Central memory CD4-positive, alpha-beta T cell (primary cell): ENCODE results near the gene KCNIP3.

Source experiments
- DNase-seq: peaks from one replicate; pipeline ENCODE4 v3.0.0; 2022

The KCNIP3 gene

DNA sequence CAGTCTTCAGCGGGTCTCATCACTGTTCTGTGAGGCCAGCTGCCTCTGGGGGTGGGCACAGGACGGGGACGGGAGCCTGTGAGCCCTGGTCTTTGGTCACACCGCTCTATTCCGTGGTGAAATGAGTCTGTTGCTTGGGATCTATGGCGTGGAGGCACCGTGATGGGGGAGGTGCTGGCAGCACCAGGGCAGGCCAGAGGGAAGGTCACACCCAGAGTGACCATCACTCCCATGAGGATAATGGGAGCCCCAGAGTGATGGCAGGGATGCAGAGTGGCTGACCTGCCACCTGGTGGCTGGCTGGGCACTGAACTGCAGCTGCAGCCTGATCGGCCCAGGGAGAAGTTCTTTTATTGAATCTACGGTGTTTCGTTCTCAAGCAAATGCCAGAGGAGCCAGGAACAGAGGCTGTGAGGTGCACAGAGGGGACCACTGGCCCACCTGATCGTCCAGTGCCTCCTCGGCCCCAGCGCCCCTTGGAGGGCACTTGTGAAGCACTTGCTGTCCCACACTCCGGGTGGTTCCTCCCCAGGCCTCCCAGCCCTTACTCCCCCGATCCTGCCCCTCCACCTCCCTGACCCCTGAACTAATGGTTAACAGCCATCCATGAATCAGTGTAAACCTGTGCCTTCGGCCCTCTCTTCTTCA is 17.9 kb downstream of the KCNIP3 start:
- no peak for DNase-seq

DNA sequence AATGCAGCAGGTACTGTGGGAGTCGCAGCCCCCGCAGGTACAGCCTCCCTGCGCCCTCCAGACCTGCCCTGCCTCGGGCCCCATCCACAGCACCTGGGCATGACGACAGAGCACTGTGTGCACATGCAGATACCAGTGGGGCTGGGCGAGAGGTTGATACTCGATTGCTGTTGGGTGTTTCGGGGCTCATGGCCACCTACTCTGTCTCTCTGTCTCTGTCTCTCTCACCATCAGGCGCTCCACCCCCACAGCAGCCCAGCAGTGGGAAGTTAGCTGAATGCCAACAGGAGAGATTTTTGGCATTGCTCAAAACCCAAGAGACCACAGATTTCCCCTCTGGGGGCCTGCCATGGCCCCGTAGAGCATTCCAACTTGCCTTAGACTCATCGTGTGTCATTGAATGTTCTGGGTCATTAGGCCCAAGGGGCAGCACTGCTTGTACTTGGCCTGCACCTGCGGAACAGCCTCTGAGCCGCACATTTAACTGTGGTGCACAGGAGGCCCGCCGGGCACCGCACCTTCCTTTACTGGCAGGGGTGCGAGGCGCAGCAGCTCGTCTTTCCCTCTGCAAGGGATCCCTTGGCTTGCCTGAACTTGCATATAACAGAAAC is 18.8 kb downstream of the KCNIP3 start:
- DNase-seq = no peak

DNA sequence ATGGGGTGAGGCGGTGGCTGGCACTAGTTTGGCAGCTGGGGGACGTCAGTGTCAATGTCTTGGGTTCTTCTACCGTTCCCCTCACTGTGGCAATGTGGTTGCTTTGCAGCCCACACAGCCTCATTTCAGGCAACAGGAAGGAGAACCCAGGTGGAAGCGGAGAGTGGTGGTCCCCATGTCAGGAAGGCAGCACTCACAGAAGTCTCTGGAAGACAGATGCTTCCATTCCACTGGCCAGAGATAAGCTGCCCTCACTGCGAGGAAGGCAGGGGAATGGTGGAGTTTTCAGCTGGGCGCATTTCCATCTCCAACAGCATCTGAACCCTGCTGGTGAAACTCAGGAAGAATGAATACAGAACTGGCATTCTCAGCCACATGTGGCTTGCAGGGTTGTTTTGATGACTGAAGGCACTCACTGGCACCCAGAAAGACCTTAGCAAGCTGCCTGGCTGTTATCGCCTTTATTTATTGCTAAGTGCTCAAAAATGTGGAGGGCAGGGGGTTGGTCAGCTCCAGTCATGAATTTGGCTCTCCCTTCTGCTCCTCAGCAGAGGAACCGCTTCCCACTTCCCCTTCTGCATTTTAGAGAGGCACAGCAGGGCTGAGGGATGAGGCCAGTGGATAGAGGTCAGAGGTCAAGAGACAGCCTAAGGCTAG is 19.4 kb downstream of the KCNIP3 start:
- DNase-seq = no peak

DNA sequence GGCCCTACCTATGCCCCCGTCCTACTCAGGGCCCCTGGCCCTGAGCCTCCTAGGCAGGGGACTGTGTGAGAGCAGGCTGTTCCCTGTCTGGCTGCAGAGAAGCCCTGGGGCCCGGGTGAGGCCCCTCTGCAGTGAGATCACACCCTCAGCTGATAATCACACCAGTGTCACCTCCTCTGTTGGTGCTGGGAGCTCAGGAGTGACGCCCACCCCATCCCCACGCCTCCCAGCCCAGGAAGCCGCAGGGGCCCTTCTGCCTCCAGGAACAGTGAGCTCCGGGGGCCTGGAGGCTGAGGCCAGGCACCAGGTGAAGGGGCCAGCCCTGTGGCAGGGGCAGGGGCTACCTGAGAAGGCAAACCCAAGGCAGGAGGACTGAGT is 20.0 kb downstream of the KCNIP3 start:
- DNase-seq = no peak

DNA sequence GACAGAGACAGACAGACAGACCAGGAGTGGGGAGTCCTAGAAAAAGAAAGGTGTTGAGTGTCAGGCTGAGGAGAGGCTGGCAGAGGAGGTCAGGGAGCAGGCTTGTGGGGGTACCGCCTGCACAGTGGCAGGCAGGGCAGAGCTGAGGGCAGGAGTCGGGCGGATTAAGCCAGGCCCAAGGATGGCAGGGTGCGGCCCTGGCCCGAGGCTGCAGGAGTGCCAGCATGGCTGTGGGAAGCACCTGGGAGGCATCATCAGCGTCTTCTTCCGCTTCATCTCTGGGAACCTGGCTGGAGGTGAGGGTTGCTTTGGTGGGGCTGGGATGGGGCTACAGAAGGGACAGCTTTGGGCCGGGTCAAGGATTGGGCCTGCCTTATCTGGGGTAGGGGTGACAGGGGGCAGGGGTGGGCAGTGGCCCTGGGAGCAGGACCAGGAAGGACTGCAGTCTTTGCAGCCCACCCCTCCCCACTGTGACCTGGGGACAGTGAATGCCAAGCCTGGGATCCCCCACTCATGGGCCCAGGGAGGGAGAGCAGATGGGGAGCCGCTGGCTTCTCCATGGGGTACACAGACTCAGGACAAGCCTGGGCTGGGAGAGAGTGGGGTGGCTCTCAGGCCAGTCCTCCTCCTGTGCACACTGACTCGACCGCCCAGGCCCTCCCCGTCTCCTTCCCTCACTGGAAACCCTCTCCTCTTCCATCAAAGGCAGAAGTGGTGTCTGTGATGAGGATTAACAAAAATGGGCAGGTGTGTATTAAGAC is 20.7 kb downstream of the KCNIP3 start:
- DNase-seq = no peak

DNA sequence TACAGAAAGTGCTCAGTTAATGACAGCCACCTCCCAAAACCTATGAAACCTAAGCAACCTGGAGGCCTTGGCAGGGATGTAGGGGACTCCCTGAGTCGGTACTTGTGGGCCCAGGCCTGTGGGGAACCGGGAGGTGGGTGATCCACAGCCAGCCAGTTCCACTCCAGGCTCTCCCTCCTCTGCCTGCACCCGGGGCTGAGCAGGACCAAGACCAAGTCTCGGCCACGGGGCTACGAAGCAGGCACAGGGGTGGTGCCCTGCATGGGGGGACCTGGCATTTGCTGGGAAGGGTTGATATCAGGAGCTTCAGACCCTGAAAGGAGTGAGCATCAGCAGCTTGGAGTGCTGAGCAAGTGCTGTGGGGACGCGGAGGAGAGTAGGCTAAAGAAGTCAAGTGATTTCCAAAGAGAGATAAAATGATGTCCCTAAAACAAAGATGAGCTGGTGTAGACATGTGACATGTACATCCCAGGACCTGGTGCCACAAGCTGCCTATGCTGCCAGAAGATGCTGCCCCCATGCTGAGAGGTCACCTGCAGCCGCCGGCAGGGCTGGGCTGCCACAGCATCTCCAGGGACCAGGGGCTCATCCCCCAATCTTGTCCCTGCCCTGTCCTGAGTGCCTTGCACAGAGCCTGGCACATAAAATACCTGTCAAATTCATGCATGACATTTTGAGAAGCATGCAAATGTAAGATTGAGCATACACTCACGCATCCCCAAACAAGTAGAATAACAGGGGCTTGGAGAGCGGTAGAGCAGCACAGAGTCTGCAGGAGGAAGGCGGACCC is 21.5 kb downstream of the KCNIP3 start:
- DNase-seq = no peak

DNA sequence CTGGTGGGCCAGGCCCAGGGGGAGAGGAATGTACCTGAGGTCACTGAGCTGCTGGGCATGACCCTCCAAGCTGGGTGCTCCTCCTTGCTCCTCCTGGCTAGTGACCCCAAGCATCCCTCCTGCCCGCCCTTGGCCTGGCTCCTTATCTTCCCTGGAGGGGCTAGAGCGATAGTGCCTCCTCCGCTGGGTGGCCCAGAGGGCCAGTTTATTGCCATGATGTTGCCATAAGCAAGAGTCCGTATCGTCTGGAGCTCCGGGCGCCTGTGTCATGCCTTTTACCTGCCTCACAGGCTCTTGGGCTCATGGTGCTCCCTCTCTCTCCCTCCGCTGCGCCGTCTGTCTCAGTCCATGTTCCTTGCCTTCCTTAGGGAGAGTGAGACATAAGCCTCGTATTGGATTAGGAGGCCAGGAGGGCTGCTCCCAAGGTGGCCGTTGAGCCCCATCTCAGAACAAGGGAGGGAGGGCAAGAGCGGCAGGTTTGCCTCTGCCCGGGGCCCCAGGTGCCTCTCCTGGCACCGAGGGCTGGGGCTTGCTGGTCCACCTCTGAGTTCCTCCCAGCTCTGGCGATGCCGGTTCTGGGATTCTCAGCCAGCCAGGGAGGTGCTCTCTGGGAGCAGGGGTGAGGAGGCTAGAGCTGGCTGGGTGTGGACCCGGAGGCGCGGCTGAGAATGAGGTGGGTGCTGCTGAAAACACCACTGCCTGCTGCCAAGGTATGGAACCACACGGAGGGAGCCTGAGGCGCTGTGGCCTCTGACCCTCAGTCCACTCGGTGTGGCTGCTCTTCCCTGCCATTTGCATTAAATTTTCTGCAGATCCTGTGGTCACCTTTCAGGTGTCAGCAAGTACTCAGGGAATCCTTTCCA is 22.6 kb downstream of the KCNIP3 start:
- DNase-seq = no peak

DNA sequence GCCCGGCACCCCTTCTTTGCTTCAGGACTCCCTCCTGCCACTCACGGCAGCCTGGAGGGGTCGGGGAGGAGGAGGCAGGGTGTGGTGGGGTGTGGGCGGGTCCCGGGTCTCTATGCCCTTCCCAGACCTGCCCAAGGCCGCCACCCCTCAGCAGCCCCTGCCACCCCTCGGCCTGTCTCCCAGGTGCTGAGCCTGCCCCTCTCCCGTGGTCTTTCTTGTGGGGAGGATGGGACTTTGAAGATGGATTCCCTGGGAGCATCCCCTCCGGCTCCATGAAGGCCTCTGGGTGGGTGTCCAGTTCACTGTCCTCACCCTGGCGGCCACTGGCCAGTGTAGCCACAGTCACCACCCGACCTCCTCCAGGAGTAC is 23.2 kb downstream of the KCNIP3 start:
- no peak for DNase-seq

DNA sequence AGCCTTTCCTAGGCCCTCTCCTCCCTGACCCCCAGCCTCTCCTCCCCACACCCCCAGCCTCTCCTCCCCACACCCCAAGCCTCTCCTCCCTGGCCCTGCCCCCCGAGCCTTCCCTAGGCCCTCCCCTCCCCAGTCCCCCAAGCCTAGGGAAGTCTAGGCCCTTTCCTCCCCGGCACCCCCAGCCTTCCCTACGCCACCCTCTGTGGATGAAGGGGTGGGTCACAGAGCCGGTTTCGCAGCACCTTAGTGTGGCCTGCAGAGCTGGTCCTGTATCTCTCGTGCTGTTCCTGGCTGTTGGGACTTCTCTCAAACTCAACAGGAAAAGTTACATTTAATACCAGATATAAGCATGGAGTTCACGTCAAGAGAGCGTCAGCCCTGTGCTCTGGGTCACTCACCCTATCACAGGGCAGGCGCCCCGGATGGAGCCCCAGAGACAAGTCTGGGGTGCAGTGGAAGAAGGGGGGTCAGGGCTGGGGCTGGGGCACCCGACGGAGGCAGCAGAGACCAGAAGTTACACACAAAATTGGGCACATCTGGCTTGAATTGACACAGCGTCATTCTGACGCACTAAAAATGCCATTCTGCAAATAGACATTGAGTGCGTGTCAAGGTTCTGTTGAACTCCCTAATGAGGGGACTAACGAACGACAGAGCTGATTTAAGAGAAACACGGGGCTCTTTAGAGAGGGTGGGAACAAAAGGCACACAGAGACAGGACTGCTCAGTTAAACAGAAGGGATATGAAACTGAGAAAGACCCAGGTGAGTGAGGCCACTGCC is 24.0 kb downstream of the KCNIP3 start:
- DNase-seq = no peak

DNA sequence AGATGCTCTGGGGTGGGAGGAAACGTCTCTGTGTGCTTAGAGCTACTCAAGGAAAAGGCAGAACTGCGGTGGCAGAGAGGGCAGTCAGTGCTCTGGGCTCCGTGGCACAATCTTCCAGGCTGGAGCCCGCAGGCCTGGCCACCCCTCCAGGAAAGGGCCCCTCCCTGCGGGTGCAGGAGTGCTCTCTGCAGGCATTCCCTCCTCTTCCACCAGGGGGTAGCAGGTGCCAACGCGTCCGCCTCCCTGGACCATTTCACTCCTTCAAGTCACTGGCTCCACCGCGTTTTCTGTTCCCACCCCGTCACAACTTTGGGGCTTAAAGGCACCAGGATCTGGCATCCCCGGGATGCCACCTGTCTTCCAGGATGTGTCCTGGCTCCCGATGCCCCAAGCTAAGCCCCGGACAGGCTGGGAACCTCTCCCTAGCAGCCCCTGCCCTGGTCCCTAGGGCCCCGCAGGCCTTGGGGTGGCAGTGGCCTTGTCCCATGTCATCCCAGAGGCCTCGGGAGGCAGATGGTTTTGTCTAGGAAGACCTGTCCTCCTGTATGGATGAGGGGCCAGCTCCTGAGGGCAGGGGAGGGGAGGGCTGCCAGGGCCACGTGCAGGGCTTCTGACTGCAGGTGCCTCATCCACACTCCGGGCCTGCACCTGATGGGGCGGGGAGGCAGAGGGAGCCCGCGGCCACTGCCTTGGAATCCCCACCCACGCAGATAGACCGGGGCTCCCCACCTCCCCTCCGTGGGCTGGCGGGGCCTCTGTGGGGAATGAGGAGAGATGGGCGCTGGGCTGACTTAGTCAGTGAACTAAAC is 26.4 kb downstream of the KCNIP3 start:
- DNase-seq = no peak

DNA sequence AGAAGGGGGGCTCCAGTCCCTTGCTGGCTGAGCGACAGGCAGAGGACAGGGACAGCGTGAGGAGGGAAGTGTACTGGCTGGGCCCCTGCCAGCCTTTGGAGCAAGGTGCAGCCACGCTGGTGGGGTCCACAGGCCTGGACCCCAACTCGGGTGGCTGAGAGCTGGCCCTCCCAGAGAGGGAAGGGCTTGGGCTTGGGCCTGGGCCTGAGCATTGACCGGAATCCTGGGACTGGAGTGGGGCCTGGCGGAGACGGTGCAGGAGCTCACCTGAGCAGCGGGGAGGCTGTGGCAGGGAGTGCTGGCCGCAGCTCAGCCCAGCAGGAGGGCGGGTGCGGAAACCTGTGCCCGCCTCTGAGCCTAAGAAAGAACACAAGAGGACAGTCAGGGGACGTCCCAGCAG is 27.9 kb downstream of the KCNIP3 start:
- no peak for DNase-seq

DNA sequence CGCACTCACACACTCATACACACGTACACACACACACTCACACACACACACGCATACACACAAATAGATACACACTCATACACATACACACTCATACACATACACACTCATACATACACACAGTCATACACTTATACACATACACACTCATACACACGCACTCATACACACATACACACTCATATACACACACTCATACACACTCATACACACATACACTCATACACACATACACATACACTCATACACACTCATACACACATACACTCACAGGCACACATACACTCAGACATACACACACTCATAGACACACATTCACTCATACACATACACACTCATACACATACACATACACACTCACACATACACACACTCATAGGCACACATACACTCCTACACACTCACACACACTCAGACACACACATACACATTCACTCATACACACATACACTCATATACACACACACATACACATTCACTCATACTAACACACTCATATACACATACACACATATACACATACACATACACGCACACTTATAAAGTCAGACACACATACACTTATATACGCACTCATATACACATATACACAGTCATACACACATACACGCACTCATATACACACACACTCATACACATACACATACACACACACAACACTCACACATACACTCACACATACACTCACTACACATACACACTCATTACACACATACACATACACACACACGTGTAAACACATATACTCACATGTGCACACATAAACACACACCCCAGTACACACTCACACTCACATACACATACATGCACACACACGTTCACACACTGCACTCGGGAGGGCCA is 28.7 kb downstream of the KCNIP3 start:
- DNase-seq = no peak

DNA sequence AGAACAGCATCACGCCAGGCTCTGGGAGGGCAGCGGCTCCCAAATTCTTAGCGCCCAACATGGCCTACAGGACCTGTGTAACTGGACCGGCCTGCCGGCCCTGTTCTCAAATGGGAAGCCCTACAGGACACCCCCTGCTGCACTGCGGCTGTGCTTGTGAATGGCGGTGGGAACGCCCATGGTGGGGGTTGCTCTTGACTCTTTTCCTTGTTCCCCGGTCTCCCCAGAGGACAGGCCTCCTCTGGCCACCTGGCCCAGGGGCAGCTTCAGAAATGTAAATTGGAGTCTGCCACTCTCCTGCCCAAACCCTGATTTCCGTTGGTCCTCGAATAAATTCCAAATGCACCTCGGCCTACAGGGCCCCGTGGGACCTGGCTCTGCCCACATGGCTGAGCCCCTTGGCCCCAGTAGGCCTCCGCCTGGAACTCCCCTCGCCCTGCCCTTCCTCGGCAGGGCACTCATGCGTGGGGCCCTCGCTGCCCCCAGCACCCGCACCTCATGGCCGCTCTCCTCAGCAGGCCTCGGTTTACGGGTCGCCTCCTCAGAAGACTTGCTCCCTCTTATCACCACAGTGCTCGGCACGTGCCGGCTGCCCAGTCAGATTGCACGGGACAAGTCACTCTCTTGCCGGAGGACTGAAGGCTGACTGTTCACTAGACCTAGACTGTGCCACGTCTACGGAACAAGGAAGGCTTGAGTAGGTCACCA is 29.4 kb downstream of the KCNIP3 start:
- DNase-seq = no peak

DNA sequence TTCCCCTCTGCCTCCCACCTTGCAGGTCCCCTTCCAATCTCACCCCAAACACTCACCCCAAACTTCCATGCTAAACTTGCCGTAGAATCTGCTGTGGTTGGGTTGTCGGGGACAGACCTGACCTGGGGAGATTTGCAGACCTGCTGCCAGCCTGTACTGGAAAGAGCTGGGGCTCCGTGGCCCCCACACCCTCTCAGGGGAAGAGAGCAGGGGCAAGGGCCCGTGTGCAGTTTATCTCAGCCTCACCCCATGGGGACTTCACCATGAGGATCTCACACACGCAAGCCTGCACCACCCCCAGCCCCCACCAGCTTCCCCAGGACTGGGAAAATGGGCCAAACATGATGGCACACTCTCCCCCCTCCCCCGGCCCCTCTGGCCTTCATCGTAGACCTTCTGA is 30.7 kb downstream of the KCNIP3 start:
- DNase-seq = no peak

DNA sequence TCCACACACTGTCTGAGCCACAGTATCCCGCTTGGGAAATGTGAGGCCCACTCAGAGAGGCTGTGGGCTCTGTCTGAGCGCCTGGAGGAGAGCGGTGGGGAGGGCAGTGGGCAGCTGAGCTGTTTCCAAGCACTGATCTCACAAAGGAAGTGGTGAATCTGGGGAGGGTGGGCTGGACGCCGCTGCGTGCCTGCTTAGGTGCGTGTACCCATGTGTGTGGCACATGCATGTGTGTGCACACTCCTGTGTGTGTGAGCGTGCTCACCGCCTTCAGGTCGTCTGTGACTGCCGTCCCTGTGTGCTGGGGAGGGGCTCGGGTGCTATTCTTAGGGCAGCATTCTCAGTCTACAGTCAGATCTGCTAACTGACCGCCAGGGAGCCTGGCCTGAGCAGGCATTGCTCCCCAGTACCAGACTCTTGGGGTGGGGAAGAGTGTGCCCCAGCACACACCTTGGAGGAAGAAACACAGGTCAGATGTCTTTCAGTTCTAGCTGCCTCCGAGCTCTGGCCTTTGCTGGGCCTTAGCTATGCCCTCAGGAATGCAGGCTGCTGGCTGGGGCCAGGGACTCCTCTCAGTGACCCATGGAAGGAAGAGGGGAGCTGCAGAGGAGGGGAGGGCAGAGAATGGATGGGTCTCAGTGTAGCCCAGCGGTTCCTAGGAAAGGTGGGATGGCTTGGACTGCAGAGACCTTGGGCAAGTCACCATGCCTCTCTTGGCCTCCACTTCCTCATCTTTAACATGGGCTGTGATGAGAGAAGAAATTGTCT is 31.4 kb downstream of the KCNIP3 start:
- DNase-seq = no peak

DNA sequence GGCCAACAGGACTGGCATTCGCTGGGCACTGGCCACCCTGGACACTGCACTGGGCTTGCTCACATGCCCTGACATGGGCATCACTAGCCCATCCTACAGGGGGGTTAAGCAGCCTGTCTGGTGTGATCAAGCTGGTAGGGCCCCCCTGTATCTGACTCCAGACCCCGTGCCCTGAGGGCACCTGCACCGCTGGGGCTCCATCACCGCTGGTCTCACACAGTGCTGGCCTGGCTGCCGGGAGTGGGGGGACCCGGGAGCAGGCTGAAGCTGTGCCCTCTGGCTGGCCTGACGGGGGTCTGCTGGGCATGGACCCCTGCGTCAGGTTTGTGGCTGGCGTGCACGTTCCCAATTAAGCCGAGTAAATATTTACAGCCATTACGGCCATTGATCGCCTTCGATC is 32.3 kb downstream of the KCNIP3 start:
- DNase-seq = no peak

DNA sequence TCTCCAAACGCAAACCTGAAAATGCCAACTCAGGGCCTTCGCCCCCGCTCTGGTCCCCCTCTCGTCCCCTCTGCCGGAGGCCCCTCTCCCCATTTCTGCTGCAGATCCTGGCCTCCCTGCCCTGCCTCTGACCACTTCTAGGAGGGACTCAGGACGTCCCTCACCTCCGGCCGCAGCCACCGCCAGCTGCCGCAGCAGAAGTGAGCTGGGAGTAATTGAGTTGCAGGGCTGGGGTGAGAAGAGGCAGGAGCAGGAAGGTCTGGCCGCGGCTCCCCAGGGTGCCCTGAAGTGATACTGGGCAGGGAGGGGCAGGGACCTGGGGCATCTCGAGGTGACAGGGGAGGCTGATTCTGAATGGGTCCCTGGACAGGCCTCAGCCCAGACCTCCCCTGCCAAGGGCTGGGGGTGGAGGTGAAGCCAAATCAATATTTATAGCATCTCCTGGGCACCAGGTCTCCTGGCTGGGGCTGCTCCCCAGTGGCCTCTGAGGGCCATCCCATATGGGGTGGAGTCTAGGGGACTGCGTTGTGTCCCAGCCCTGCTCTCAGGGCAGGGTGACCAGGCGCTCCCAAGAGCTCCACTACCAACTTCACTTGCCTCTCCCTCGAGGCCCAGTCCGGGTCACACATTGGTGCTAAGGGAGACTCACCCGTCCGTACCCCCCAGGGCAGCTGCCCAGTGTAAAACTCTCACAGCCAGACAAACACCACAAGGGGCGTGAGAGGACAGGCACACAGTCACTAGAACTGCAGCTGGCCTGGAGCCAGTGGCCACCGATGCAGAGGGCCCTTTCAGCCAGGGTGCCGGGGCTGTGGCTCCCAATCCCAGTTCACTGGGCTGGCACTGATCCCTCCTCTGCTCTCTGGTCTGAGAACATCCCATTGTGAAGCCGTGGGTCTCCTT is 33.0 kb downstream of the KCNIP3 start:
- DNase-seq = no peak
